Stimulated activated CD4-positive, alpha-beta T cell treated with anti-CD3 and anti-CD28 coated beads, TNF-alpha, amount 100 ng/mL, for 48 hours (primary cell): ENCODE measurements around the gene WDR90.

Experiments
- DNase-seq, 3 donors: peaks; one replicate each; pipeline ENCODE4 v3.0.0-alpha.2; 2020; ENCODE audit warnings: low read depth in 3 of 3

WDR90 gene

GRCh38 chr16:708019-708418, 58.9 kb downstream of the WDR90 start:
- no peak for DNase-seq

DNA sequence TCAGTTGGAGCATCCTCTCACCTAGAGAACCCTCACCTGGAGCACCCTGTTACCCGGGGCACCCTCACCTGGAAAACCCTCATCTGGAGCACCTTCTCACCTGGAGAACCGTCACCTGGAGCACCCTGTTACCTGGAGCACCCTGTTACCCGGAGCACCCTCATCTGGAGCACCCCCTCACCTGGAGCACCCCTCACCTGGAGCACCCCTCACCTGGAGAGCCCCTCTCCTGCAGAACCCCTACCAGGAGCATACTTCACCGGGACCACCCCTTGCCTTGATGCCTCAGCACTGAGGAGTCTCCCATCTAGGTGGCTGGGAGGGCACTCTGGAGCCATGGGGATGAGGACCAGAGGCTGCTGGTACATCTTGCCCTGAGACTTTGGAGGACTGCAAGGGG, 59.8 kb downstream of the WDR90 start:
- no peak for DNase-seq

- no peak for DNase-seq
These were observed 60.7 kb downstream of the WDR90 start for GRCh38 chr16:709566-710499.

DNA sequence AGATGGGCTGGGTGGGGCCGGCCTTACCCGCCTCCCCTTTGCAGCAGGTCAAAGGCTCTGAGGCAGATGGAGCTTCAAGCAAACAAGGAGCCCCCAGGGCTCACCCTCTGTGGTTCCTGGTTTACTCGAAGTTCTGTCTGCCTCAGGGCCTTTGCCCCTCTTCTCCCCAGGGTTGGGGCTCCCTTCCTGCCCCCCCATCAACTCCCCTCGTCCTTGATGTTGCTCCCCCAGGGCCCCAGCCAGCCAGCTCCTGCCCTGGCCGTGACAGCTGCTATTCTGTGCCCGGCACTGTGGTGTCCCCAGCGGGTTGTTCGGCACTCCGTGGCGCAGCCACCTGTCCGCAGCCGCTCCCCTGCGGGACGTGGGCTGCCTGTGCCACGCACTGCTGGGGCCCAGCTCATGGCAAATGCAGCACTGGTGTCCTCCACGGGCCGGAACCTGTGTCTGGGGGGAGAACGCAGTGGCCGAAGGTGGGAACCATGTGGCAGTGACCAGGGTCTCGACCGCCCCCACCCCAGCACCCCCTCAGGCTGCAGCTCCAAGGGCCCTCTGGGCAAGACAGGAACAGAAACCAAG, 61.4 kb downstream of the WDR90 start:
- no peak for DNase-seq

DNA sequence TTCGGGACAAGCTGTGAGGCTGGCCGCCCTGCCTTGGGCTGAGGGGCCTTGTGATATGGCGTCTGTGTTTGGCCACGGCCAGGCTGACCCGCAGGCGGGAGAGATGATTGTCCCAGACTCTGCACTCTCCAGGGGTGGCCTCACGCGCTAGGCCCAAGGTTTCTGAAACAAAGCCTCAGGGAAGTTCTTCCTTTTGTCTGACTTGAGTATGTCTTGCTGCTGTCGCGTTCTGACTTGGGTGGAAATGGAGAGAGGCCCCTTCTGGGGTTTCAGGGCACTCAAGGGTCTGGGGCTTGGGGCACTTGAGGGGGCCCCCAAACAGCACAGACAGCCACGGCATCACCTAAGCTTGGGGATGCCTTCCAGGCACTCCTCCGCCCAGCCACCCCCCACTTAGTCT, 61.9 kb downstream of the WDR90 start:
- no peak for DNase-seq

- DNase-seq, result peak; percentile 51 to 79 (median 65)
These were observed 62.6 kb downstream of the WDR90 start for GRCh38 chr16:711548-712320.

DNA sequence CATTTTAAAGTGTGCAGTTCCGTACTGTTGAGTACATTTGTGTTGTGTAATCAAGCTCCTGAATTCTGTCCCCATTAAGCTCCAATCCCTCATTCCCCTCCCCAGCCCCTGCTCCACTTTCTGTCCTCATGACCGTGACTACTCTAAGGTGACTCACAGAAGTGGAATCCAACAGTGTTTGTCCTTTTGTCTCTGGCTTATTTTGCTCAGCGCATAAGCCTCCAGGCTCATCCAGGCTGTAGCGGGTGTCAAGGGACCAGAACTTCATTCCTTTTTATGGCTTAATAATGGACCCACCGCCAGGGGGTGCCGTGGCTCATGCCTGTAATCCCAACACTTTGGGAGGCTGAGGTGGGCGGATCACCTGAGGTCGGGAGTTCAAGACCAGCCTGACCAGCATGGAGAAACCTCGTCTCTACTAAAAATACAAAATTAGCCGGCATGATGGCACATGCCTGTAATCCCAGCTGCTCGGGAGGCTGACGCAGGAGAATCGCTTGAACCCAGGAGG, 63.6 kb downstream of the WDR90 start:
- DNase-seq, result peak; percentile 45 to 57 (median 45)

- DNase-seq, result no peak
These were observed 64.9 kb downstream of the WDR90 start for GRCh38 chr16:714079-714478.

DNA sequence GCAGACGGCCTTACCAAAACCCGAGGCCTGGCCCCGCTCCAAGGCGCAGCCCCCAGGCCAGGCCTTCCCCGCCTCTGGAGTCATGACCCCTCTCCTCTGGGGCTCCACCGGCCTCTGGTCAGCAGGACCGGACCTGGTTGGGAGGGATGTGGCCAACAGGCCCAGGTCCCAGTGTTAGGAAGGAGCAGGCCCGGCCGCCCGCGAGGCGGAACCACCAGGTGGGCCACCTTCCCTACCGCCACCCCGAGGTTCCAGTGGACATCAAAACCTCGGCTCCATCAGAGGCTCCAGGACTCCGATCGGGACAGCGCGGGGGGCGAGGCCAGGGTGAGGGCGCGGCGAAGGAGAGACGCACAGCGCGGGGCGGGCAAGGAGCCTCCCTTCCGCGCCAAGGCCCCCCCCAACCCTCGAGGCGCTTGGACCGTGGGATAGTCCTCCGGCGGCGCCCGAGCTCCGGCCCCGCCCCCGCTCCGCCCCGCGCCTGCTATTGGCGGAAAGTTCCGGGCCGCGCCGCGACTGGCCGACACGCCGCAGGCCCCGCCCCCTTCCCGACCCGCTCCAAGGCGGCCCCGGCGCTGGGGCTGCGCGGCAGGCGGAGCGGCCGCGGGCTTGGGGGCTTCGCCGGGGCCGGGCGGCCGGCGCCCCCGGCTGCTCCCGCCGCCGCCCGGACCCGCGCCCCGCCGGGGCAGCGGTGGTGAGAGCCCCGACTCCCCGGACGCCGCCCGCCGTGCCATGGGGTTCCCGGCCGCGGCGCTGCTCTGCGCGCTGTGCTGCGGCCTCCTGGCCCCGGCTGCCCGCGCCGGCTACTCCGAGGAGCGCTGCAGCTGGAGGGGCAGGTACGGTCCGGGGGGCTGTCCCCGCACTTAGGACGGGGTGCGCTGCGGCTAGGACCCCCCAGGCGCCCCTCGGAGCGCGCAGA, 65.7 kb downstream of the WDR90 start, which contains the start of gene METRN:
Gene METRN (plus strand): TSS at position 561 of the 919 bp plus-strand sequence. CDS start 172 bp downstream, at position 733.
- DNase-seq, result peak; percentile 79 to 96 (median 83)

DNA sequence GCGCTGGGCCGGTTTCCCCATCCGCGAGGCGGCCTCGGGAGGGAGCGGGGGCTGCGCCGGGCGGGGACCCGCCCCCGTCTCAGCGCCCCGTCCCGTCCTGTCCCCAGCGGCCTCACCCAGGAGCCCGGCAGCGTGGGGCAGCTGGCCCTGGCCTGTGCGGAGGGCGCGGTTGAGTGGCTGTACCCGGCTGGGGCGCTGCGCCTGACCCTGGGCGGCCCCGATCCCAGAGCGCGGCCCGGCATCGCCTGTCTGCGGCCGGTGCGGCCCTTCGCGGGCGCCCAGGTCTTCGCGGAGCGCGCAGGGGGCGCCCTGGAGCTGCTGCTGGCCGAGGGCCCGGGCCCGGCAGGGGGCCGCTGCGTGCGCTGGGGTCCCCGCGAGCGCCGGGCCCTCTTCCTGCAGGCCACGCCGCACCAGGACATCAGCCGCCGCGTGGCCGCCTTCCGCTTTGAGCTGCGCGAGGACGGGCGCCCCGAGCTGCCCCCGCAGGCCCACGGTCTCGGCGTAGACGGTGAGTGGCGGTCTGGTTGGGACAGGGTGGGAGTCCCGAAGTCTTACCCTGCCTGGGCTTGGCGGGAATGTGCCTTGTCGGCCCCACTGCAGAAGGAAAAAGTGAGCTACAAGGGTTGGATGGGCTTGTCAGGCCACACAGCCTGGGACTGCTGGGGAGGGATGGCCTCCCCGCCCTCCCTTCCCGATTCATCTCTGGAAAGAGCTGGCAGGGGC, 66.5 kb downstream of the WDR90 start:
- no peak for DNase-seq

DNA sequence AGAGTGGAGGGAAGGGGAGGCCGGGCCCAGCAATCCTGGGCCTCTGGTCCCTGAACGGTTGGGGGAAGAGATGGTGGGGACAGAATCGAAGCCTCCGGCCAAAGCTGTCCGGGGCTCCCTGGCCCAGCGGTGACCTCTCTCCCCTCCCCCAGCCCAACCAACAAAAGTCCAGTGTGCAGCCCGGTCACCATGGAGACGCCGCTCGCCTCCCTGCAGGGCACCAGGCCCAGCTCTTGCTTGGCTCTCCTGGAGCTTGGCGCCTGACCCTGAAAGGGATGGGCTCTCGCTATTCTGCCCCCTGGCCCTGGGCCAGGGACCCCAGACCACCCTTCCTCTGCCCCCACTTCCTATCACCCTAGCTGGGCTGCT, 67.0 kb downstream of the WDR90 start:
- no peak for DNase-seq

DNA sequence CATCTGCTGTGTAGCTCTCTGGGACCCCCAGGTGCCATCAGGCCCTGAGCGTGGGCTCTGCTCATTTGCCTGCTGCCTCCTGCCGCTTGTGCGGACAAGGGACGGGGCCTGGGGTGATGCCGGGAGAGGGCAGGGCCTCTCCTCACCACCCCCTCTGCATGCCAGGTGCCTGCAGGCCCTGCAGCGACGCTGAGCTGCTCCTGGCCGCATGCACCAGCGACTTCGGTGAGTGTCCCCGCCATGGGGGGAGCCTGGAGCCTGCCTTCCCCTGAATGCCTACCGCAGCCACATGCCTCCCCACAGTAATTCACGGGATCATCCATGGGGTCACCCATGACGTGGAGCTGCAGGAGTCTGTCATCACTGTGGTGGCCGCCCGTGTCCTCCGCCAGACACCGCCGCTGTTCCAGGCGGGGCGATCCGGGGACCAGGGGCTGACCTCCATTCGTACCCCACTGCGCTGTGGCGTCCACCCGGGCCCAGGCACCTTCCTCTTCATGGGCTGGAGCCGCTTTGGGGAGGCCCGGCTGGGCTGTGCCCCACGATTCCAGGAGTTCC, 67.7 kb downstream of the WDR90 start:
- no peak for DNase-seq
